Tibial nerve (tissue), 4 donors: ENCODE results near the gene IFI44.

Source experiments
- CTCF ChIP-seq, 5 experiments: fragments of 200-600 bp in 3 of 5; fragments of 450-650 bp in 2 of 5; sonication (generic) in 3 of 5; IDR thresholded peaks; one replicate each; pipeline ENCODE4 v1.5.1; 2016 to 2019; ENCODE audit warnings: antibody characterized with exemption in 5 of 5, mild to moderate bottlenecking in 3 of 5, moderate library complexity in 2 of 5
- EP300 ChIP-seq, 2 donors: sonication (generic); formaldehyde crosslinking; IDR thresholded peaks; one replicate each; pipeline ENCODE4 v1.6.1; 2017; ENCODE audit warnings: antibody characterized with exemption in 2 of 2, mild to moderate bottlenecking in 1 of 2
- POLR2A ChIP-seq, 2 donors: fragments of 450-650 bp; IDR thresholded peaks; one replicate each; pipeline ENCODE4 v1.6.1; 2017; ENCODE audit warnings: antibody characterized with exemption in 2 of 2, mild to moderate bottlenecking in 2 of 2, moderate library complexity in 2 of 2

DNA sequence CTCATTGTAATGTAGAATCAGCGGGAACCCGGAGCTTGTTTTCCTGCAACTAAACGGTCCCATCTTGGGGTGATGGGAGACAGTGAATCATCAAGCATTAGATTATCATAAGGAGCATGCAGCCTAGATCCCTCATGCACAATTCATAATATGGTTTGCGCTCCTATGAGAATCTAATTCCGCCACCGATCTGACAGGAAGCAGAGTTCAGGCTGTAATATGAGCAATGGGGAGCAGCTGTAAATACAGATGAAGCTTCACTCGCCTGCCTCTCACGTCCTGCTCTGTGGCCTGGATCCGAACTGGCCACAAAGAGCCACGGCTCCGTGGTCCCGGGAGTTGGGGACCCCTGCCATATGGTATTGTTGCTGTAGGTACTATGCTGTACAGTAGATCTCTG, 1.6 kb downstream of the IFI44 start:
- no peak for TF ChIP-seq CTCF (IDR thresholded peaks at IDR 0.05)
- no peak for TF ChIP-seq POLR2A (IDR thresholded peaks at IDR 0.05)
- TF ChIP-seq EP300 (IDR thresholded peaks at IDR 0.05) = no peak
